HepG2 (cell line): Measurements from ENCODE around the gene NEDD4L. TPM values are rescaled to one million over a fixed set of nuclear protein-coding genes. Genes with fewer than 3 reads are reported as not detected.

Experiments used
- FLYWCH1 ChIP-seq: sonication (generic); formaldehyde crosslinking; IDR thresholded peaks from 2 replicates; pipeline ENCODE4 v1.8.1; 2023; ENCODE audit warnings: mild to moderate bottlenecking, missing genetic modification reagents
- HDAC1 ChIP-seq: sonication (generic); formaldehyde crosslinking; IDR thresholded peaks from 2 replicates; pipeline ENCODE4 v1.5.1; 2020; ENCODE audit warnings: mild to moderate bottlenecking, missing genetic modification reagents
- ISL2 ChIP-seq: sonication (generic); formaldehyde crosslinking; IDR thresholded peaks from 2 replicates; pipeline ENCODE4 v1.5.0; 2020; ENCODE audit warnings: missing genetic modification reagents
- KLF9 ChIP-seq: IDR thresholded peaks from 2 replicates; pipeline ENCODE4 v1.6.1; 2016; ENCODE audit warnings: low read depth
- KMT2B ChIP-seq: IDR thresholded peaks from 2 replicates; pipeline ENCODE4 v1.6.1; 2016; ENCODE audit warnings: missing genetic modification reagents, missing compliant biosample characterization
- MAFK ChIP-seq, 2 experiments: IDR thresholded peaks in 1 of 2; conservative IDR thresholded peaks in 1 of 2; 2 replicates each; pipeline ENCODE4 v1.6.1; 2011; ENCODE audit warnings: improper control_type of control experiment in 2 of 2, low read length in 2 of 2
- POLR2AphosphoS5 ChIP-seq: IDR thresholded peaks from 2 replicates; pipeline ENCODE4 v1.6.1; 2012; ENCODE audit warnings: low read depth, low read length
- SSRP1 ChIP-seq: IDR thresholded peaks from 2 replicates; pipeline ENCODE4 v1.6.1; 2016; ENCODE audit warnings: control low read depth
- ZBTB20 ChIP-seq: sonication (generic); formaldehyde crosslinking; IDR thresholded peaks from 2 replicates; pipeline ENCODE4 v1.8.1; 2023; ENCODE audit warnings: missing genetic modification reagents, low read depth, mild to moderate bottlenecking, borderline replicate concordance
- ZFY ChIP-seq: sonication (generic); formaldehyde crosslinking; IDR thresholded peaks from 2 replicates; pipeline ENCODE4 v1.4.0; 2020; ENCODE audit warnings: missing genetic modification reagents
- ZNF20 ChIP-seq: sonication (generic); formaldehyde crosslinking; IDR thresholded peaks from 2 replicates; pipeline ENCODE4 v1.4.0; 2020; ENCODE audit warnings: mild to moderate bottlenecking, moderate library complexity, missing genetic modification reagents
- ZNF235 ChIP-seq: sonication (generic); formaldehyde crosslinking; IDR thresholded peaks from 2 replicates; pipeline ENCODE4 v1.8.1; 2023; ENCODE audit warnings: mild to moderate bottlenecking, missing genetic modification reagents, borderline replicate concordance
- ZNF326 ChIP-seq: sonication (generic); formaldehyde crosslinking; IDR thresholded peaks from 2 replicates; pipeline ENCODE4 v1.4.0; 2020; ENCODE audit warnings: missing genetic modification reagents, borderline replicate concordance
- ZNF761 ChIP-seq: sonication (generic); formaldehyde crosslinking; conservative IDR thresholded peaks from 2 replicates; pipeline ENCODE4 v1.4.0; 2020; ENCODE audit warnings: mild to moderate bottlenecking, missing genetic modification reagents
- polyA plus RNA-seq, 8 experiments: library from polyadenylated mRNA; depleted of rRNA in 3 of 8; stranded (reverse) in 7 of 8; unstranded in 1 of 8; fragments of >200 nt; fragmentation: Illumina TruSeq in 4 of 8; extraction: Trizol in 4 of 8; gene quantifications; 2 replicates each; pipeline versions ENCODE4 v1.2.1 to v1.2.3, GENCODE V29; 2011 to 2016; ENCODE audit warnings: low read depth in 4 of 8, missing spikeins in 1 of 8, mixed read lengths in 1 of 8; ENCODE audit not compliant: insufficient read depth in 1 of 8
- total RNA-seq, 5 experiments: library from RNA; depleted of rRNA; stranded (reverse); fragments of >200 nt; fragmentation: Illumina TruSeq; extraction: Trizol; gene quantifications; 2 replicates each; pipeline ENCODE4 v1.2.3, GENCODE V29; 2016; ENCODE audit warnings: low read depth in 1 of 5
- TF ChIP-seq, protein P1 (sequence below): sonication (generic); formaldehyde crosslinking; IDR thresholded peaks from 2 replicates; pipeline ENCODE4 v1.5.0; 2020; ENCODE audit warnings: missing genetic modification reagents, mild to moderate bottlenecking, borderline replicate concordance
- TF ChIP-seq, protein P2 (sequence below): sonication (generic); formaldehyde crosslinking; IDR thresholded peaks from 2 replicates; pipeline ENCODE4 v1.5.1; 2020; ENCODE audit warnings: missing genetic modification reagents, mild to moderate bottlenecking, borderline replicate concordance
- TF ChIP-seq, protein P3 (sequence below): IDR thresholded peaks from 2 replicates; pipeline ENCODE4 v1.6.1; 2018; ENCODE audit warnings: missing genetic modification reagents, mild to moderate bottlenecking, missing compliant biosample characterization
- TF ChIP-seq, protein P4 (sequence below): sonication (generic); formaldehyde crosslinking; IDR thresholded peaks from 2 replicates; pipeline ENCODE4 v1.4.0; 2020; ENCODE audit warnings: missing genetic modification reagents
- TF ChIP-seq, protein P5 (sequence below): sonication (generic); formaldehyde crosslinking; IDR thresholded peaks from 2 replicates; pipeline ENCODE4 v1.4.0; 2020; ENCODE audit warnings: missing genetic modification reagents, borderline replicate concordance
- TF ChIP-seq, protein P6 (sequence below): IDR thresholded peaks from 2 replicates; pipeline ENCODE4 v1.6.1; 2016; ENCODE audit warnings: missing biosample characterization, missing genetic modification reagents, low read depth
- TF ChIP-seq, protein P7 (sequence below): sonication (generic); formaldehyde crosslinking; IDR thresholded peaks from 2 replicates; pipeline ENCODE4 v1.8.0; 2022; ENCODE audit warnings: missing genetic modification reagents, mild to moderate bottlenecking, inconsistent platforms, borderline replicate concordance

The NEDD4L gene
- total and polyA plus RNA-seq, 2 of the 13 experiments (the other 11 are each of a cell fraction or from before 2014, with no cell fraction given) = 168 to 390 TPM

DNA sequence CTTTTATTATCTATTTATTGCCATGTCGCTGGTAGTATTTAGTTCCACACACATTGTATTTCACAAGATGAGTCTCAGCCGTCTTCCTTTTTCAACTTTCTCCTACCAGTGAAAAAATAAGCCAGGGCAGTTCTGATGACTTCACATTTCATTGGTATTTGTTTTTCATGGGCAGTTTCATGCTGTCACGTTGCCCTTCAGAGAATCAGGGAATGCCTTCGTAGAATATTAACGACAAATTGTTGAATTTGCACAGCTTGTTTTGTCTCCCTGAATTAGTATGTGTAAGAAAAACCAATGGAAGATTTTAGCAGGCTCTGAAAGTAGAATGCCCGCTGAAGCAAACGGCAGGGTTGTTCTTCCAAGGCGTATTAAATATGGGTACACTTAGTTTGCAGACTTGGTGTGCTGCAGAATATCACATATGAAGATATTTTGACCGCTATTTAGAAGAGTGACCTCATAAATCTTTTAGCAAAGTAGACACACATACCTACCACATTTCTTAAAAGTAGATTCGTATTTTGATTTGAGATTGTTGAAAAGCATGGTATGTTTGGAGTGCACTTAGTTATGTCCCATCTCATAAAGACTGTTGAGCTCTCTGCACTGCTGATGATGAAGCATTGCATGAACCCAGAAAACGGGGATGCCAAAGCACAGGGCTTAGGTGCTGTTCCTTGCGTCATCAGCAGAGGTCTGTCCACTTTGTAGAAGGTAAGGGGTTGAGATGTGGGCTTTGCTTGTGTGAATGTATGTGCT is 2.9 kb downstream of the NEDD4L start (continued):
- TF ChIP-seq, protein P1, sequence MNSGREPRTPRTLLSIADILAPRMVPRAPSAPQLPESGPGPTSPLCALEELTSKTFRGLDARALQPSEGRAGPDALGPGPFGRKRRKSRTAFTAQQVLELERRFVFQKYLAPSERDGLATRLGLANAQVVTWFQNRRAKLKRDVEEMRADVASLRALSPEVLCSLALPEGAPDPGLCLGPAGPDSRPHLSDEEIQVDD (CRISPR knock-in tag) = no peak
- TF ChIP-seq ZBTB20 = 0 out of 2 replicates have a peak, but pooled peaks have one; percentile 14
- no peak for TF ChIP-seq ZFY (CRISPR knock-in tag)
- no peak for TF ChIP-seq ZNF20
- TF ChIP-seq, protein P2, sequence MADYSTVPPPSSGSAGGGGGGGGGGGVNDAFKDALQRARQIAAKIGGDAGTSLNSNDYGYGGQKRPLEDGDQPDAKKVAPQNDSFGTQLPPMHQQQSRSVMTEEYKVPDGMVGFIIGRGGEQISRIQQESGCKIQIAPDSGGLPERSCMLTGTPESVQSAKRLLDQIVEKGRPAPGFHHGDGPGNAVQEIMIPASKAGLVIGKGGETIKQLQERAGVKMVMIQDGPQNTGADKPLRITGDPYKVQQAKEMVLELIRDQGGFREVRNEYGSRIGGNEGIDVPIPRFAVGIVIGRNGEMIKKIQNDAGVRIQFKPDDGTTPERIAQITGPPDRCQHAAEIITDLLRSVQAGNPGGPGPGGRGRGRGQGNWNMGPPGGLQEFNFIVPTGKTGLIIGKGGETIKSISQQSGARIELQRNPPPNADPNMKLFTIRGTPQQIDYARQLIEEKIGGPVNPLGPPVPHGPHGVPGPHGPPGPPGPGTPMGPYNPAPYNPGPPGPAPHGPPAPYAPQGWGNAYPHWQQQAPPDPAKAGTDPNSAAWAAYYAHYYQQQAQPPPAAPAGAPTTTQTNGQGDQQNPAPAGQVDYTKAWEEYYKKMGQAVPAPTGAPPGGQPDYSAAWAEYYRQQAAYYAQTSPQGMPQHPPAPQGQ (CRISPR knock-in tag) = no peak
- no peak for TF ChIP-seq ISL2 (CRISPR knock-in tag)
- peak; percentile 64 for TF ChIP-seq POLR2AphosphoS5
- TF ChIP-seq, protein P3, sequence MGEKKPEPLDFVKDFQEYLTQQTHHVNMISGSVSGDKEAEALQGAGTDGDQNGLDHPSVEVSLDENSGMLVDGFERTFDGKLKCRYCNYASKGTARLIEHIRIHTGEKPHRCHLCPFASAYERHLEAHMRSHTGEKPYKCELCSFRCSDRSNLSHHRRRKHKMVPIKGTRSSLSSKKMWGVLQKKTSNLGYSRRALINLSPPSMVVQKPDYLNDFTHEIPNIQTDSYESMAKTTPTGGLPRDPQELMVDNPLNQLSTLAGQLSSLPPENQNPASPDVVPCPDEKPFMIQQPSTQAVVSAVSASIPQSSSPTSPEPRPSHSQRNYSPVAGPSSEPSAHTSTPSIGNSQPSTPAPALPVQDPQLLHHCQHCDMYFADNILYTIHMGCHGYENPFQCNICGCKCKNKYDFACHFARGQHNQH (CRISPR knock-in tag) = no peak
- TF ChIP-seq, protein P4, sequence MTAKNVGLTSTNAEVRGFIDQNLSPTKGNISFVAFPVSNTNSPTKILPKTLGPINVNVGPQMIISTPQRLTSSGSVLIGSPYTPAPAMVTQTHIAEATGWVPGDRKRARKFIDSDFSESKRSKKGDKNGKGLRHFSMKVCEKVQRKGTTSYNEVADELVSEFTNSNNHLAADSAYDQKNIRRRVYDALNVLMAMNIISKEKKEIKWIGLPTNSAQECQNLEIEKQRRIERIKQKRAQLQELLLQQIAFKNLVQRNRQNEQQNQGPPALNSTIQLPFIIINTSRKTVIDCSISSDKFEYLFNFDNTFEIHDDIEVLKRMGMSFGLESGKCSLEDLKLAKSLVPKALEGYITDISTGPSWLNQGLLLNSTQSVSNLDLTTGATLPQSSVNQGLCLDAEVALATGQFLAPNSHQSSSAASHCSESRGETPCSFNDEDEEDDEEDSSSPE (CRISPR knock-in tag) = no peak
- TF ChIP-seq FLYWCH1 (CRISPR knock-in tag) = no peak
- 0 out of 2 replicates have a peak, but pooled peaks have one; percentile 24 for TF ChIP-seq KMT2B (CRISPR knock-in tag)
- TF ChIP-seq KLF9 (CRISPR knock-in tag) = no peak
- TF ChIP-seq, protein P5, sequence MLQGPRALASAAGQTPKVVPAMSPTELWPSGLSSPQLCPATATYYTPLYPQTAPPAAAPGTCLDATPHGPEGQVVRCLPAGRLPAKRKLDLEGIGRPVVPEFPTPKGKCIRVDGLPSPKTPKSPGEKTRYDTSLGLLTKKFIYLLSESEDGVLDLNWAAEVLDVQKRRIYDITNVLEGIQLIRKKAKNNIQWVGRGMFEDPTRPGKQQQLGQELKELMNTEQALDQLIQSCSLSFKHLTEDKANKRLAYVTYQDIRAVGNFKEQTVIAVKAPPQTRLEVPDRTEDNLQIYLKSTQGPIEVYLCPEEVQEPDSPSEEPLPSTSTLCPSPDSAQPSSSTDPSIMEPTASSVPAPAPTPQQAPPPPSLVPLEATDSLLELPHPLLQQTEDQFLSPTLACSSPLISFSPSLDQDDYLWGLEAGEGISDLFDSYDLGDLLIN = no peak
- TF ChIP-seq MAFK (conservative IDR thresholded peaks at IDR 0.05 in 1 of 2, IDR thresholded peaks at IDR 0.05 in 1 of 2; ENCODE audit: low read length in 2 of 2) = no peak
- no peak for TF ChIP-seq HDAC1 (CRISPR knock-in tag)
- peak; percentile 74 for TF ChIP-seq SSRP1 (CRISPR knock-in tag)
- no peak for TF ChIP-seq ZNF235 (CRISPR knock-in tag)
- no peak for TF ChIP-seq ZNF761 (CRISPR knock-in tag)
- TF ChIP-seq ZNF326 (CRISPR knock-in tag) = no peak
- TF ChIP-seq, protein P6, sequence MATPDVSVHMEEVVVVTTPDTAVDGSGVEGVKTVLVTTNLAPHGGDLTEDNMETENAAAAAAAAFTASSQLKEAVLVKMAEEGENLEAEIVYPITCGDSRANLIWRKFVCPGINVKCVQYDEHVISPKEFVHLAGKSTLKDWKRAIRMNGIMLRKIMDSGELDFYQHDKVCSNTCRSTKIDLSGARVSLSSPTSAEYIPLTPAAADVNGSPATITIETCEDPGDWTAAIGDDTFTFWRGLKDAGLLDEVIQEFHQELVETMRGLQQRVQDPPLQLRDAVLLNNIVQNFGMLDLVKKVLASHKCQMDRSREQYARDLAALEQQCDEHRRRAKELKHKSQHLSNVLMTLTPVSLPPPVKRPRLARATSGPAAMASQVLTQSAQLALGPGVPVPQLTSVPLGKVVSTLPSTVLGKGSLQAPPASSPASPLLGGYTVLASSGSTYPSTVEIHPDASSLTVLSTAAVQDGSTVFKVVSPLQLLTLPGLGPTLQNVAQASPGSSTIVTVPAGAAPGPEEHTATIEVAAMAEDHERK (CRISPR knock-in tag) = no peak
- TF ChIP-seq, protein P7, sequence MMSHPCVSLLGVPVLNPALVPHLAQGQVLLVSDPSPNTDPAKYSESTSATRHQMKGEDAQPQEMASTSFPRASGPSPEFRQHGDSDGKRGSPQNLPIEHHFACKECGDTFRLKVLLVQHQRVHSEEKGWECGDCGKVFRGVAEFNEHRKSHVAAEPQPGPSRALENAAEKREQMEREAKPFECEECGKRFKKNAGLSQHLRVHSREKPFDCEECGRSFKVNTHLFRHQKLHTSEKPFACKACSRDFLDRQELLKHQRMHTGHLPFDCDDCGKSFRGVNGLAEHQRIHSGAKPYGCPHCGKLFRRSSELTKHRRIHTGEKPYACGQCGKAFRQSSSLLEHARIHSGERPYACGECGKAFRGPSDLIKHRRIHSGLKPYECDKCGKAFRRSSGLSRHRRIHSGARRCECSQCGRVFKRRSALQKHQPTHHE (CRISPR knock-in tag) = no peak
